ENCODE results near the gene ZSCAN25.

DNA sequence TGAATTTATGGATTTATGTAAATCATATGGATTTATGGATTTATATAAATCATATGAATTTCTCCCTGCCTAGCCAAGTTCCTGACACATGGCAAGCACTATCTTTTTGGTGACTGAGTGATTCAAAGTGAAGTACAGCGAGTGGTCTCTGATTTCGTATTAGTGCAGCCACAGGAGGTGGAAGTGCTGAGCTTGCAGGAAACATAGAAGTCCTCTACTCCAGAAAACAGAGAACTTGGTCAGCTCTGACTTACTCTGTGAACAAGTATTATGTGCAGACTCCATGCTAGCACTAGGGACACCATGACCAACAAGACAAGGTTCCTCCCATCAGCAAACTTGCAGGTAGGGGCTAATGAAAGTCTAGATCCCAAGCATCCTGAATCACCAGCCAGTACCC, 34.5 kb downstream of the ZSCAN25 start:
- TF ChIP-seq, protein P1, sequence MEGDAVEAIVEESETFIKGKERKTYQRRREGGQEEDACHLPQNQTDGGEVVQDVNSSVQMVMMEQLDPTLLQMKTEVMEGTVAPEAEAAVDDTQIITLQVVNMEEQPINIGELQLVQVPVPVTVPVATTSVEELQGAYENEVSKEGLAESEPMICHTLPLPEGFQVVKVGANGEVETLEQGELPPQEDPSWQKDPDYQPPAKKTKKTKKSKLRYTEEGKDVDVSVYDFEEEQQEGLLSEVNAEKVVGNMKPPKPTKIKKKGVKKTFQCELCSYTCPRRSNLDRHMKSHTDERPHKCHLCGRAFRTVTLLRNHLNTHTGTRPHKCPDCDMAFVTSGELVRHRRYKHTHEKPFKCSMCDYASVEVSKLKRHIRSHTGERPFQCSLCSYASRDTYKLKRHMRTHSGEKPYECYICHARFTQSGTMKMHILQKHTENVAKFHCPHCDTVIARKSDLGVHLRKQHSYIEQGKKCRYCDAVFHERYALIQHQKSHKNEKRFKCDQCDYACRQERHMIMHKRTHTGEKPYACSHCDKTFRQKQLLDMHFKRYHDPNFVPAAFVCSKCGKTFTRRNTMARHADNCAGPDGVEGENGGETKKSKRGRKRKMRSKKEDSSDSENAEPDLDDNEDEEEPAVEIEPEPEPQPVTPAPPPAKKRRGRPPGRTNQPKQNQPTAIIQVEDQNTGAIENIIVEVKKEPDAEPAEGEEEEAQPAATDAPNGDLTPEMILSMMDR (IDR thresholded peaks at IDR 0.05): no peak
- no peak for TF ChIP-seq POLR2A (IDR thresholded peaks at IDR 0.05)

All from testis (tissue), 2 donors.